Spleen (tissue), 7 donors: ENCODE measurements around the gene SPATA6L.

Experiments
- CTCF ChIP-seq, 11 experiments: fragments of 200-600 bp in 7 of 11; fragments of 450-650 bp in 4 of 11; sonication (generic) in 4 of 11; IDR thresholded peaks in 8 of 11; conservative IDR thresholded peaks in 3 of 11; 1 replicate in 7 of 11; 2 replicates in 4 of 11; pipeline versions ENCODE4 v1.4.0 to v1.8.0; 2016 to 2021; ENCODE audit warnings: antibody characterized with exemption in 11 of 11, inconsistent platforms in 4 of 11, mild to moderate bottlenecking in 1 of 11
- POLR2A ChIP-seq, 3 donors: fragments of 450-650 bp; IDR thresholded peaks; one replicate each; pipeline ENCODE4 v1.5.1; 2017; ENCODE audit warnings: antibody characterized with exemption in 3 of 3, mild to moderate bottlenecking in 1 of 3
- POLR2AphosphoS5 ChIP-seq, 3 donors: sonication (generic); formaldehyde crosslinking; IDR thresholded peaks; one replicate each; pipeline ENCODE4 v1.5.1; 2017; ENCODE audit warnings: antibody characterized with exemption in 3 of 3
- donor health status: DM: no; HTN: no; CAD: no; lungs with moderate emphysema.
- donor health status: DM: no; HTN: no; CAD: no.
- donor health status: DM: no; HTN: no; CAD: no.

- TF ChIP-seq POLR2A (IDR thresholded peaks at IDR 0.05) (no peak), CTCF (IDR thresholded peaks at IDR 0.05 in 8 of 11, conservative IDR thresholded peaks at IDR 0.05 in 3 of 11) (no peak), POLR2AphosphoS5 (IDR thresholded peaks at IDR 0.05) (no peak)
These were observed 75.7 kb downstream of the SPATA6L start for GRCh38 chr9:4590430-4591122.
